Measurements from ENCODE around the gene WNT3A.

The WNT3A gene

DNA sequence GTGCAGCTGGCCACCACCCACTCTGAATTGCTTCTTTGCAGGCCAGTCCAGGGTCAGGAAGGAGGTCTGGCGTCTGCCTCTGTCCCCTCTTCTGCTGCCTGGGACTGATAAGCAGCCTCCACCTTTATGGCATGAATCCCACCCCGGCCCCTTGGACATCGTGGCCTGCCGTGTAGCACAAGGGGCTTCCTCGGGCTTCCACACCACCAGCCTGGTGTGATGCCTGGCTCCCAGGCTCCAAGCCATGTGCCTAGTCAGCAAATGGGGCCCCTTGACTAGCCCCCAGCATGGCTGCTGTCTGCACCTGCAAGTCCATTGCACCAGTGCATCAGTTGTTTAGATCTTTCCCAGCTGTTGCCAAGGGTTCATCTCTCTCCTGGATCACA lies 65.9 kb downstream of the WNT3A start:
- no peak for DNase-seq

DNA sequence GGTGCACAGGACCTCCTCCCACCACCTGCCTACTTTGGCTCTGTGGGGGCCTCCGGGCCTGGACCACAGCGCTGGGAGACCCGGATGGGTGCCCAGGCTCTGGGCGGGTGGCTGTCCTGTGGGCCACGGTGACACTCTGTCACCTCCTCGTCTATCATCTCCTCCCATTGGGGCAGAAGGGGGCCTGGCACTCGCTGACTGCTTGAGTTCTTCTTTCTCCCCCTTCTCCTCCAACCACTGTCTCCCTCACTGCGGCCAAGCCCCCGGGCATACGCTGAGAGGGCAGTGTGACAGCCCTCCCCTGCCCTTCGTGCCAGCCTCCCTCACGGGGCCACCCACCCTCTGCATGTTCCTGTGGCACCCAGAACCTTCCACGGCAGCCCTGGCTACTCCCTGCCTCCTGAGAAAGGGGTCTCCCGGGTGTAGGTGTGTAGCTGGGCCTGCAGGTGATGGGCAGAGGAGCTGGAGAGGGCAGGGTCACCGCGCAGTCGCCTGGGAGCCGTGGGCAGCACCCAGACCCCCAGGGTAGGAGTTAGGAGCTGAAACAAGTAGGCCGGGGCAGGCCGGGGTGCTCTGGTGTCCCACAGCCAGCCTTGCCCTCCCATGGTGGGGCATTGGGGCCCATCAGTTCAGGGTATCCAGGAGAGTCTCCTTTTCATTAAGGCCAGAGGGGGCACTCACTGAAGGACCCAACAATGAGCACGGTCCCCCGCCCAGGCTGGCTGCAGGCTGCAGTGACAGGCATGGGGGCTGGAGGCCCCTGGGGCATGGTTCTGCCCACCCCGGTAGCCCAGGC lies 66.5 kb downstream of the WNT3A start:
- DNase-seq, result no peak

DNA sequence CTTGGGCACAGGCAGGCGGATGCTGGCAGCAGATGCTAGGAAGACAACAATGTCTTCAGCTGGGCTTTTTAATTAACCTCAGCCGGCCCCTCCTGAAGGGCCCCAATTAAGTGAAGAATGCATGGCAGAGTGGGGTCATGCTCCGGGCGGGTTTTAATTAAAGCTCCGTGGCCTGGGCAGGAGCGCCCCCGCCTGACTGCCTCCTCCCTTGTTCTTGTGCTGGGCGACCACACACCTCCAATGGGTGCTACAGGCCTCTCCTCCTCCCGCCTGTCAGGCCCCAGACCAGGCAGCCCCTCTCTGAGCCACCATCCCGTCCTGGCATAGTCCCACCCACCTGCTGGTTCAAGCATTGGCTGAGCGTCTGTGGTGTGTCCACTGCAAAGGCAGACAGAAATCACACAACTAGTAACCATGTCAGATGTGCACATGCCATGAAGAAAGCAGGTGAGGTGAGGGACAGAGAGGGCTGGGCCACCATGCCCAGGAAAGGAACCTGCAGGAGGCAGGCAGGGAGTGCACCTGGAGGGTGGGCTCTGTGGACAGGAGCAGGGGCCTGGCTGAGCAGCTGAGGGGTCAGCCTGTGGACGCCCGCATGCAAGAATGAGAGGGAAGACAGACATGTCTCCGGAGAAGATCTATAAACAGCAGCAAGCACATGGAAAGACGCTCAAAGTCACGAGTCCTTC lies 67.2 kb downstream of the WNT3A start:
- peak; percentile 67 for DNase-seq

- DNase-seq, result no peak
Observed at GRCh38 chr1:228074954-228075730, 68.3 kb downstream of the WNT3A start.

DNA sequence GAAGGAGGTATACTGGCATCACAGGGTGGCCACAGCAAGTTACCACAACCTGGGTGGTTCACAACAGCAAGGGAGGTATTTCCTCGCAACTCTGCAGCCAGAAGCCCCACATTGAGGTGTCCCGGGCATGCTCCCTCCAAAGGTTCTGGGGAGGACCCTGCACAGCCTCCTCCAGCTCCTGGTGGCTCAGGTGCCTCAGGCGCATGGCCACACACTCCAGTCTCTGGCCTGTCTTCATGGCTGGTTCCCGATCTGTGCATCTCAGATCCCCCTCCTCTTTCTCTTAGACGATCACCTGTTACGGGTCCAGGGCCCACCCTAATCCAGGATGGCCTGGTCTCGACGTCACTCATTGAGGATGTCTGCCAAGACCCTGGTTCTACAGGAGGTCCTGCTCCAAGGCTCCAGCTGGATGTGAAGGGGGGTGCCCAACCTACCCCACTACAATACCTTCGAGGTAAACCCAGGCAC lies 69.0 kb downstream of the WNT3A start:
- no peak for DNase-seq

- no peak for DNase-seq
Observed at GRCh38 chr1:228076796-228077430, 70.1 kb downstream of the WNT3A start.

- DNase-seq, result peak; percentile 51
Observed at GRCh38 chr1:228077565-228078330, 71.0 kb downstream of the WNT3A start.

GRCh38 chr1:228079013-228079412 lies 72.2 kb downstream of the WNT3A start:
- DNase-seq, result peak; percentile 40

GRCh38 chr1:228079601-228080263 lies 72.9 kb downstream of the WNT3A start:
- no peak for DNase-seq

GRCh38 chr1:228081144-228081543 lies 74.3 kb downstream of the WNT3A start:
- no peak for DNase-seq

DNA sequence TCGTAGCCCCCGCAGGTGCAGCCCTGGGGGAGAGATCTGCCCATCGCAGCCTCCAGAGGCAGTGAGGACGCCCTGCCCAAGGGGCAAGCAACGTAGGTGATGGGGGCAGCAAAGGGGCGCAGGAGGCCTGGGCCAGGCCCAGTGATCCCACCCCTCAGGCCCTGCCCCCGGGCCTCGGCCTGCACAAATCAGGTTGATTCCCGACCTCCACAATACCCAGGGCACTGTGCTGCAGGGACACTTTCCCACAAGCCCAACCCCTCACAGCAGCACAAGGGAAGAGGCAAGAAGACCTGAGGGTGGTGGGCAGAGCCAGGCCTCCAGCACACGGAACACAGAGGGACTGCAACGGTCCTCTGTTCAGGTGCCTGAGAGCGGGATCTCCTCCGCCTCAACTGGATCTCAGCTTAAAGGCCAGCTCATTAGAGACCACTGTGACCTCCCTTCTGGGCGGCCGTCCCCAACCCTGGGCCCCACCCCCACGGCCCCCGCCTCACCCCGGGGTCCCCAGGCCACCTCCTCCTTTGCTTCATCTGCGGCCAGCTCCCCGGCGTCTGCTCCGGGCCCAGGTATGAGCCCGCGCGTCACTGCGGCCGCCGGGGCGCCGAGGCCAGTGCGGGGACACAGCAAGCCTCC lies 74.9 kb downstream of the WNT3A start:
- no peak for DNase-seq

DNA sequence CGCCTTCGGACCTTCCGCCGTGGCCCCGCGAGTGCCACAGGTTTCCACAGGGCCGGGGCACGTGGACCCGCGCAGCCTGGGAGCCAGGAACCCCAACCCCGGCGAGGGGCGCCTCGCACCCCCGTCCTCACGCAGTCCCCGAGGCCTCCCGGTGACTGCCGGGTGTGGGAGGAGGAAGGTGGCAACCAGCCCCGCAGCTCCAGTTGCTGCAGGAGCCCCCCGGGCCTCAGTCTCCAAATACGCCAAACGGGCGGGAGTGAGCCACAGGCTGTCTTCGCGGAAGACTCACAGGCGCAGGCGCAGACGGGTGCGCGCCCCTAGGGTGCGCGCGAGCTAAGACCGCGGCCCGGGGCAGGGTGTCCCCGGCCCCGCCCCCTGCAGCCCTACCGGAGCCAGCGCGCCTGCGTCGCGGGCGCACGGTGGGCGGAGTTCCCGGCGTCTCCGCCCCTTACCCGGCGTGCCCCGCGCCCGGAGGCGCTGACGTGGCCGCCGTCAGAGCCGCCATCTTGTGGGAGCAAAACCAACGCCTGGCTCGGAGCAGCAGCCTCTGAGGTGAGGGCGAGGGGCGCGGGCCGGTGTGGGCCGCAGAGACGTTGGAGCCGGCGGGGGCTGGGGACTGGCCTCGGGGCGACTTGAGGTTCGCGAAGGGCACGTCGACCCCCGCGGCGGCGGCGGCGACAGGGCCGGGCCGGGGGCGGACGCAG lies 75.6 kb downstream of the WNT3A start, which contains the start of gene ARF1:
ARF1 (plus strand) TSS at position 495 of the 704 bp plus-strand sequence. CDS start 14,407 bp downstream, outside the sequence.
- peak; percentile 95 for DNase-seq

GRCh38 chr1:228082918-228083870 lies 76.4 kb downstream of the WNT3A start:
- no peak for DNase-seq

- no peak for DNase-seq
Observed at GRCh38 chr1:228083871-228084278, 77.1 kb downstream of the WNT3A start.

- no peak for DNase-seq
Observed at GRCh38 chr1:228084325-228084724, 77.5 kb downstream of the WNT3A start.

DNA sequence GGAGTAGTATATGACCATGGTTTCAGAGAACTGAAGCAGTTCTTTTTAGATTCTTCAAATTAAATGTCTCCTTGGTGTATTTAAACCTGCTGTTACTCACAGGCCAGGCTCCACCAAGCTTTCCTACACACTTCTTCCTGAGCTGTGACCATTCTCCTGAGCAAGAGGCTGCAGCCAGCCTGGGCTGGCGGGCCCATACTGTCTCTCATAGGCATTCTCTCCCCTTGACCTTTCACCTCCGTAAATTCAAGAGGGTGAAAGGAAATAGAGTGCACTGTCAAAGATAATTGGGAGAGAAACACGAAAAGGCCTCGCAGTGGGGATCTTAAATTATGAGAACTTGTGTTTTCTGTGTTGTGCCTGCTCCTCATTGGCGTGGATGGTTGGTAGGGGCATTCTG lies 78.0 kb downstream of the WNT3A start:
- no peak for DNase-seq

GRCh38 chr1:228085287-228085951 lies 78.6 kb downstream of the WNT3A start:
- DNase-seq, result peak; percentile 77

- DNase-seq, result no peak
Observed at GRCh38 chr1:228087771-228088251, 81.0 kb downstream of the WNT3A start.
